Urothelium cell line (cell line): Measurements from ENCODE around the gene TP53TG5.
A peak's percentile ranks its signal among the peaks of the same experiment; 100 is the strongest.

Source experiments
- DNase-seq: peaks from one replicate; pipeline ENCODE4 v3.0.0; 2011; ENCODE audit warnings: low spot score, mixed read lengths
- FAIRE-seq: peaks from 2 replicates; lab custom pipeline; 2011; peaks lifted over from hg19 to GRCh38; lab: Jason Lieb, UNC

TP53TG5 gene

DNA sequence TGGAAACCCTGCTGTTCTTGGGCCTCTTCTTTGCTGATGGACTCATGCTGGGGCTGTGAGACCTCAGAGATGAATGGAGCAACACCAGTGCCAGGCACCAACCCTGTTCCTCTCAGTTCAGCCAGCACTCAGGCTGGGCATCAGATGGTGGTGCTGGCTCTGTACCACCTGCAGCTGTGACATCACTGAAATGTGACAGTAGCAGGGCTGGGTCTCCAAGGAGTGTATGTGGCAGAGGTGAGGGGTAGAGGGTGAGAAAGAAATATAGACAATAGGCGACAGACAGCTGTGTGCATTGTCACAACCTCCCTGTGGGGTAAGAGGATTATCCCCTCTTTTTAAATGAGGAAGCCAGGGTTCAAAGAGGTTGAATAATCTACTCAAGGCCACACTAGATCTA, at the start of gene TP53TG5:
TSS of gene TP53TG5 (minus strand) at position 135 of the 400 bp plus-strand sequence. CDS start at position 46, 89 bp downstream.
- FAIRE-seq (no peak), DNase-seq (no peak)

DNA sequence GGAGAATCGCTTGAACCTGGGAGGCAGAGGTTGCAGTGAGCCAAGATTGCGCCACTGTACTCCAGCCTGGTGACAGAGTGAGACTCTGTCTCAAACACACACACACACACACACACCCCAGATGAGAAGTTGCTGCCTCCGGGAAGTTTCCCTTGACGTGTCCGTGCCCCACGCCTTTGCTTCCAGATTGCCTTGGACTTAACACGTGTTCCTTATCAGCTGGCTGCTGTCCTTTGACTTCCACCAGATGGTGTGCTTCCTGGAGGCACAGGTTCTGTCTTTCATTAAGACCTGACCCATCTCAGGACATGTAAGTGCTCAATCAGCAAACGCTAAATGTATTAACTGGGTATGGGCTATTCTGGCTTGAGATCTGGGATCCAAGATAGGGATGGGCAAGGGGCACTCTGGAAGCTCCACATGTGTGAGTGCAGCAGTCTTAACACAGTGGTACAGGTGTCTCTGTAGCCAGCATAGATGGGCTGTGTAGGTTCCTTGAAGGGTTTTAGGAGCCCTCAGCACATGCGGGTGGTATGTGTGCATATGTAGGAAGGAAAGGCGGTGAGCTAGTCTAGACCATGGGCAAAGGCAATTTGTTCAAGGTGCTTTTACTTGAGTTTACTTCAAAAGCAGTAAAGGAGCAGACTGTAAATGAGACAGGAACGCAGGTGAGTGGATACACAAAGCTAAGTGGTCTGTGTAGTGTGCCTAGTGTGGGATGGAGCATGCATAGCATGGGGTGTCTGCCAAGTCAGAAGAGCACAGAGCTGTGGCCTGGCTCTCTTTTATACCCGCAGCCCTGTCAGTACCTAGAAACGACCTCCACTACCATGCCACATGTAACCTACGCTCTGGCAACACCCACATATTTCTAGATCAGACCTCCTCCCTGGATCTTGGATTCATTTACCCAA, 49.4 kb upstream of the TP53TG5 start:
- no peak for DNase-seq
- no peak for FAIRE-seq

DNA sequence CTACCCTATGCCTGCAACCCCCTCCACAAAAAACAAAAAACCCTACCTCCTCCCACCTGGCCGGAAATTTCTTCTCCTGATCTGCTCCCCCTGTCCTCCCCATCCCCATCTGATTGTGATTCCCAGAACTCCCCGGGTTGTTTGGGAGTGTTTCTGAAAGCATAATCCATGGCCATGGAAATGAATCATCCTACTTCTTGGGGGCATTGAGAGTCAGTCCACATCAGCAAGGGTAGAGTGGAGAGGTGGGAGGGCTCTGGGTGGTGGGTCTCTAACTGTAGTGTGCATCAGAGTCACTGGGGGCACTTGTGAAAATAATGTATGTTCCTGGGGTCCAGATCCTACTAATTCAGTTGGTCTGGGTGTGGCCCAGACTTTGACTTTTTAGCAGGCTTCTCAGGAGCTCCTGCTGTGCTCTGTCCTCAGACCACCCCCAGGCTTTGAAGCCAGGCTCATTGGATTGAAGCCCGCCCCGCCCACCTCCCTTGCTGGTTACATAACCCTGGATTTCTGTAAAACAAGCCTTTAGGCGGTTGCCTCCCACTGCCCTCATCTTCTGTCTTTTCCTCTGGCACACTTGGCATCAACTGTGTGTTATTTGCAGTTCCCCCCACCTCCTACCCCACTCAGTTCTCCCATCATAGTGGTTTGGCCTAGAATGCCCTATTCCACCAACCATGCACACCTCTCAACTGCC, 48.3 kb upstream of the TP53TG5 start:
- no peak for FAIRE-seq
- no peak for DNase-seq

DNA sequence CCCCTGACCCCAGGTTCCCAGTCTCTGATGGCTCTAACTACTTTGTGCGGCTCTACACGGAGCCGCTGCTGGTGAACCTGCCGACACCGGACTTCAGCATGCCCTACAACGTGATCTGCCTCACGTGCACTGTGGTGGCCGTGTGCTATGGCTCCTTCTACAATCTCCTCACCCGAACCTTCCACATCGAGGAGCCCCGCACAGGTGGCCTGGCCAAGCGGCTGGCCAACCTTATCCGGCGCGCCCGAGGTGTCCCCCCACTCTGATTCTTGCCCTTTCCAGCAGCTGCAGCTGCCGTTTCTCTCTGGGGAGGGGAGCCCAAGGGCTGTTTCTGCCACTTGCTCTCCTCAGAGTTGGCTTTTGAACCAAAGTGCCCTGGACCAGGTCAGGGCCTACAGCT, 47.4 kb upstream of the TP53TG5 start:
- FAIRE-seq (no peak), DNase-seq (no peak)

DNA sequence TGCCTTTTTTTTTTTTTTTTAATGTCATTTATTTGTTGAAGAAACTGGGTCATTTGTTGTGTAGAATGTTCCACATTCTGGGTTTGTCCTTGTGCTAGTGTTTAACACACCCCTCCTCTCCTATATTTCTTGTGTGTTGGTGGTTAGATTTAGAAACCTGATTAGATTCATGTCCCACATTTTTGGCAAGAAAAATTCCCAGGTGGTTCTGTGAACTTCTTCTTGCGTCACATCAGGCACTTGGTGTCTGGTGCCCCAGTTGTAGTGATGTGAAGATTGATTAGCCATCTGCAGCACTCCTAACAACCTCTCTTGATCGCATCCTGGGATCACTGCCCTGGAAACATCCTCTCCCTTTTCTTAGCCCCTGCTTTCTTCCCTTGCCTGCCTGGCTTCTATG, 45.6 kb upstream of the TP53TG5 start:
- FAIRE-seq (no peak), DNase-seq (no peak)

DNA sequence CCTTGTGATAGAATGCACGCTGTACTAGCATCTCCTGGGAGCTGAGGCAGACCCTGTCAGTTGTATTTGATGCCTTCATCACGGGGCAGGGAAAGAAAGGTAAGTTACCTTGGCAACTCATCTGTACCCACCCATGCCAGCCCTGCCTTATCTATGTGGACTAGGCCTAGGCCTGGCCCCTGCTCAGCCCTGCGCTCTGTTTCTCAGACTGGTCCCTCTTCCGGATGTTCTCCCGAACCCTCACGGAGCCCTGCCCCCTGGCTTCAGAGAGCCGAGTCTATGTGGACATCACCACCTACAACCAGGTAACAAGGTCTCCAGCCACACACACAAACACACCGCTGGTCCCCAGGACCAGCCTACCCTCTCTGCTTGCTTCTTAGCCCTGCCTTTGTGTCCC, 42.0 kb upstream of the TP53TG5 start:
- FAIRE-seq = no peak
- no peak for DNase-seq

DNA sequence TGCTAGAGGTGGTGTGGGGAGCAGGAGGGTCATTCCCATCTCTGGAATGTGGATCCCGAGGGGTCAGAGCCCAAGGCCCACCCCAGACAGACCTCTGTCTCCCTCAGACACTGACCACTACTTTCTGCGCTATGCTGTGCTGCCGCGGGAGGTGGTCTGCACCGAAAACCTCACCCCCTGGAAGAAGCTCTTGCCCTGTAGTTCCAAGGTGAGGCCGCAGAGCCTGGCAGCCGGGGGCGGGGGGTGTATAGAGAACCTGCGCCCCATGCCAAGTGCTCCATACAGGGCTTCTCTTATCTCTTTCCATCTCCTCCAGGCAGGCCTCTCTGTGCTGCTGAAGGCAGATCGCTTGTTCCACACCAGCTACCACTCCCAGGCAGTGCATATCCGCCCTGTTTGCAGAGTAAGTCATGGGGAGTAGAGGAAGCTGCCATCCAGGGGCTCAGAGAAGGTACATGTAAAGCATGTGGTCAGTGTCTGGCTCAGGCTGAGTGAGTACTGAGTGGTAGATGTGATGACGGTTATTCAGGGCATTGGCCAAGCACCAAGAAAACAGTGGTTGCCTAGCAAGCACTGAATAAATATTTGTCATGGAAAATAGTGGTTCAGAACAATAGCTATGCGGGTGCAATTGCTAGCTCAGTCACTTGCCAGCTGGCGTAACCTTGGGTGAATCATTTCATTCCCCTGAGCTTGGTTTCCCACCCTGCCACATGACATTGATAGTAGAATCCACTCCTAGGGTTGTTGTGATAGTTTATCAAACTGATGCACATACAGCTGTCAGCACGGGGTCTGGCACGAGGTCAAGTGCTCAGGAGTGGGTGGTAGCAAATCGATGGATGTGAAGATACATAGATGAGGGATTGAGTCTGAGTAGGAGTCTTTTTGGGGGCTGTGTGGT, 41.3 kb upstream of the TP53TG5 start:
- peak; percentile 46 for DNase-seq
- FAIRE-seq = no peak

DNA sequence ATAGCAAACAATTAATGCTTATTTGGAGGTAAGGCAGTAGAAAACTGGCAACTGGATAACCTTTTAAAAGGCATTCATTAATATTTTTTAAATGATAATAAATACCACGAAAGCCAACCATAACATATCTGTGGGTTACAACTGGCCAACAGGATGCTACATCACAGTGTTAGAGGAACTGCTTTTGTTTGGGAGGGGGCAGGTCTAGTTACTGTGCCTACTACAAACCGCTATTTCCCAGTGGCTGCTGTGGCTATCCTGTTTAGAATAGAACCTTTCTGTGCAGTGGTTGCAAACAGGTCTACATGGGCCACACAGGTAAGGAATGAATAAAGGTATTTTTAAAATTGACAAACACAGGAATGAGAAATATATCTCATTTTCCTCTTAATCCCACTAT, 38.8 kb upstream of the TP53TG5 start:
- no peak for DNase-seq
- FAIRE-seq = no peak

DNA sequence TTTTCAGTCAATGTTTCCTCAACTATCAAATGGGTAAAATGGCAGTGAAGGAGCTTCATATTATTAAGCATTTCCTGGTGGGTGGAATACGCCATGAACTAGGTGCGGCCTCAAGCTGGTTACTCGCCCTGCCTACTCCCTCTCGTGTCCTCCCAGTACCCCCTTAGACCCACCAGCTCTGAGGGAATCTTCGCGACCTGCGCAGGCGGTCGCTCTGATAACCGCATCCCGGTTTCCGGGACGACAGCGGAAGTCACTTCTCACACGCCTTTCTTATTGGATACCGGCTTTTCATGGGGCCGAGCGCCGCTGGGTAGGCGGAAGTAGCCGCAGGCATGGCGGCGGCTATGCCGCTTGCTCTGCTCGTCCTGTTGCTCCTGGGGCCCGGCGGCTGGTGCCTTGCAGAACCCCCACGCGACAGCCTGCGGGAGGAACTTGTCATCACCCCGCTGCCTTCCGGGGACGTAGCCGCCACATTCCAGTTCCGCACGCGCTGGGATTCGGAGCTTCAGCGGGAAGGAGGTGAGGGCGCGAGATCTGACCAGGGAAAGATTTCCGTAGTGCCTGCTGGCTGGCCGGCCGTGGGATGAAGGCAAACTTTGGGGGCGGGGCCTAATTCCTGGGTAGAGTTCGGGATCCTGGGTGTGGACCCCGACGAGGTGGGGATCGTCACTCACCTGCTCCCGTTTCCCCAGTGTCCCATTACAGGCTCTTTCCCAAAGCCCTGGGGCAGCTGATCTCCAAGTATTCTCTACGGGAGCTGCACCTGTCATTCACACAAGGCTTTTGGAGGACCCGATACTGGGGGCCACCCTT, 37.9 kb upstream of the TP53TG5 start, which contains the start of gene PIGT:
TSS of gene PIGT (plus strand) at position 320 of the 816 bp plus-strand sequence. CDS start at position 336, 16 bp downstream.
- FAIRE-seq (peak; percentile 77), DNase-seq (peak; percentile 97)

DNA sequence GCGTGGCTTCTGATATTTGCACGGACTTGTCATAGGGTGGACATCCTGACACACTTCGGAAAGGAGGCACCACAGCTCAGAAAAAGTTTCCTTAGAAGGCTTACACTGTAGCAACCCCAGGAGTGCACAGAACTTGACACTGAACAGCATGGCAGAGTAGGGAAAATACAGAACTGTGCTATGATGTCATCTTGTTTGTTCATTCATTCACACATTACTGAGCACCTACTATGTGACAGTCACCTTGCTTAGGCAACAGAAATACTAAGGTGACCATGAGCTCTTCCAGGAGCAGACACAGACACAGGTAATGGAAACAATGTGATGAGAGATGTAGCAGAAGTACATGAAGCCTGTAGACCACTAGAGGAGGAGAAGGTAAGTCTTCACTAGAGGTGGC, 35.4 kb upstream of the TP53TG5 start:
- DNase-seq (no peak), FAIRE-seq (peak; percentile 13)

DNA sequence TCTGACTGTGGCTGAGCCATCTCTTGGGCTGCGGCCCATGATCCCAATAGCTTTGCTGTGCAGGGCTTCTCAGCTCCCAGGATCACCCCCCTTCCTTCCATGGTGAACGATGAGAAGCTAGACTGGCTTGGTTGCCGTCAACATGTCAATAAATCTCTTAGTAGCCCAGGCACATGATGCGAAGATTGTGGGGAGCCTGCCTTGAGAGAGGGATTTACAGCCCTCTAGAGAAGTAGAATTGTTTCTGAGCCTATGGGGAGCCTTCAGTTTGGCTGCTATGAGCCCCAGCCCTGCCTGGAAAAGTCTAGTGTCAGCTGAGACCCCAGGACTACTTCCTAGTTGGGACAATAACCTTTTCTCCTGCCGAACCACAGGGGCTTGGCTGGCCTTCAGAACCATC, 34.5 kb upstream of the TP53TG5 start:
- DNase-seq (no peak), FAIRE-seq (no peak)

DNA sequence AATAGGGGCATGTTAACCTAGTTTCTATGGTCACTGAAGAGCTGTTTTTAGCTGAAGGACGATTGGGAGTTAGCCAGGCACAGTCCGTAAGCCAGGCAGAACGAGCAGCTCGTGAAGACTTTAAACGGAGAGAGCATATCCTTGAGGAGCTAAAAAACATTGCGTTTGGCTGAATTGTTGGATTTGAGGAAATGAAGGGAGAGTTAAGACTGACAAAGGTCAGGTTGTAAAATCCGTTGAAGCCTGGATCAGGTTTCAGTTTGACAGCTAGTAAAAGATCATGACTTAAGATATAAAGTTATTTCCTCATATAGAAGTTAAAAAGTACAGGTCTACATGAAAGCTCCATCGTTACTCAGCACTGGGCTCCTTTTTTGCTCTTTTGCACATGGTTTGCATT, 32.8 kb upstream of the TP53TG5 start:
- no peak for FAIRE-seq

DNA sequence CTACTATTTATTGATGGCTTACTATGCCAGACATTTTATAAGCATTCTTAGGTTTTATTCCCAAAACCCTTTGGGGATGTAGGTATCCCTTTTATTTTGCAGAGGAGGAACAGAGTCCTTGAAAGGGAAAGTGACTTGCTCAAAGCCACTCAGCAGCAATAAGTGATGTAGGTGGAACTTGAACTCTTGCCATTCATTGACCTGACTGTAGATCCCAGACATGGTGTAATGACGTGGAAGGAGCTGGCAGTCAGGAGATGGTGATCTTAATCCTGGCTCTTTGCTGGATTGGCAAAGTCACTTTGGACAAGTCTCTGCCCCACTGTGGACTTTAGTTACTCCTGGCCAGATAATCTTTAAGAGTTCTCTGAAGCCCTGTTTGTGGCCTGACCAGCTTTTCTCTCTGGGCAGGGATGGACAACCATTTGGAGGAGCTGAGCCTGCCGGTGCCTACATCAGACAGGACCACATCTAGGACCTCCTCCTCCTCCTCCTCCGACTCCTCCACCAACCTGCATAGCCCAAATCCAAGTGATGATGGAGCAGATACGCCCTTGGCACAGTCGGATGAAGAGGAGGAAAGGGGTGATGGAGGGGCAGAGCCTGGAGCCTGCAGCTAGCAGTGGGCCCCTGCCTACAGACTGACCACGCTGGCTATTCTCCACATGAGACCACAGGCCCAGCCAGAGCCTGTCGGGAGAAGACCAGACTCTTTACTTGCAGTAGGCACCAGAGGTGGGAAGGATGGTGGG, 31.6 kb upstream of the TP53TG5 start:
- FAIRE-seq (no peak), DNase-seq (no peak)

More for the DNA sequence above, 32.8 kb upstream of the TP53TG5 start:
- DNase-seq = no peak

DNA sequence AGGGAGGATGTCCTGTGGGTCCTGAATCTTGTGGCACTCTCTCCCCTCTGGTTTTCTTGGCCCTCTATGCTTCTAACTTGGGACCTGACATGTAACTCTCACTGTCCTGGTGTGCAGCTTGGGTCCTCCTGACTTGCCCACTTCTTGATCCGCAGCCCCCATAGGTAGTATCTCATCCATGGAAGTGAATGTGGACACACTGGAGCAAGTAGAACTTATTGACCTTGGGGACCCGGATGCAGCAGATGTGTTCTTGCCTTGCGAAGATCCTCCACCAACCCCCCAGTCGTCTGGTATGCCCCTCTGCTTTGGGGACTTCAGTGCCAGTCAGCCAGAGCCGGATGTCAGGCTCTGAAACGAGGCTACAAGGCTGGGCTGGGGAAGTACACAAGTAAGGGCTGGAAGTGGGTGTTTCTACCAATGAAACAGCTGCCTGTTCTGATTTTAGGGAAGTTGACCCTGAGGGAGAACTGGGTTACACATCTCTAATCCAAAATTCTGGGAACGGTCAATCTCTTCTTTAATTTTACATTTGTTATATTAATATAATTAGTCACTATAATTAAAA, 30.6 kb upstream of the TP53TG5 start:
- FAIRE-seq (no peak), DNase-seq (no peak)

DNA sequence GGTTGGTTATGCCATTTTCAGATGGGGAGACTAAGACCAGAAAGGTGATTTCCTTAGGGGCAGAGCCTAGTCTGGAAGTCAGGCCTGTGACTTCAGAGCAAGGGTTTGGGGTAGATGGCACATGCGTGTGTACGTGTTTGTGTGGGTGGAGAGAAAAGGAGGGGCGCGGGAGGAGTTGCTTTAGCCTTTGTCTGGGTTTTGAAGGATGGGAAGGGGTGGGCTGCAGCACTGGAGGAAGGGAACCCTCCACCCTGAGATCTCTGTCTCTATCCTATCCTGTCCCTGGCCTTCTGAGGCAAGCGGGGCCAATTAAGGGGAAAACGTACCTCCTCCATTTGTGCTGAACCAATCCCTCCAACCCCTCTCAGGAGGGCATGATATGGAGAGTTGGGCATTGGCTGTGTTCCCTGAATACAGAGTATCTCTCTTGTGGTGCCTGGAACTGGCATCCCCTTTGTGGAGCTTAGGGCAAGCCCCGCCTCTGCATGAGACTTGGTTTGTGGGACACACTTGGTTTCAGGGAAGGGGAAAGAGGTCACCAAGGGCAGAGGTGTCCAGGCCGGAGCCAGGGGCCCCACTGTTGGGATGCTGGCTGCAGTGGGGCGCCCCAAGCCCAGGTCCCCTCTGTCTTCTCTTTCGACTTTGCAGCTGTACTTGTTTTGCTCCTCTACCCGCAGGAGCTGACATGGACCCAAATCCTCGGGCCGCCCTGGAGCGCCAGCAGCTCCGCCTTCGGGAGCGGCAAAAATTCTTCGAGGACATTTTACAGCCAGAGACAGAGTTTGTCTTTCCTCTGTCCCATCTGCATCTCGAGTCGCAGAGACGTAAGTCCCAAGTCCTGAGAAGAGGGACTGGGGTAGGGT, 29.9 kb upstream of the TP53TG5 start, which contains the start of gene DBNDD2:
TSS of gene DBNDD2 (plus strand) at position 507 of the 863 bp plus-strand sequence. CDS start at position 686, 179 bp downstream.
- DNase-seq = no peak
- no peak for FAIRE-seq

DNA sequence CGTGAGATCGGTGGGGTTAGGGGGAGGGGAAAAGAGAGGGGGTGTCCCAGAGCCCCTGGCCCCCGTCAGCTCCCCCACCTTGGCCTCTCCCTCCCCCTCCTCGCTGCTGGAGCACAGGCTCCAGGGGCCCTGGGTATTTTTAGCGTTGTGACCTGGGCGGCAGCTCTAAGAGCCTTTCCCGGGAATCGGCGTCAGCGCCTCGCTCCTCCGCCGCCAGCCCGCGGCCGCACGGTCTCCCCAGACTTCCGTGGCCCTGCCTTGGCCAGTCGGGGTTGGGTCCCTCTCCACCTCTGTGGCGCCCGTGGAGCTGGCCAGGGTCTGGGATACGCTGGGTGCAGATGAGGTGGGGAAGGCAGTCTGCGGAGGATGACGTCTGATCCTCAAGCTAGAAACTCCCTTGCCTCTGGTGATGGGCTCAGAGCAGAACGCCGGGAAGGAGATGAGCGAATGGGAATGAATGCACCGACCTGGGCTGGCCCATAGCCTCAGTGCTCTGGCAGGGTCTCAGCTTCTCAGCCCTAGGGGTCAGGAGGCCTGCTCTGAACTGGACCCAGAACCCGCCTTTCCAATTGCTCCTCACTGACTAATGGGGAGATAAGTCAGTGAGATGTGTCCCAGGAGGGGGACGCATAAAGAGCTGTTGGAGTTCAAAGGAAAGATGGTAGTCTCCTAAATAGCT, 29.1 kb upstream of the TP53TG5 start:
- no peak for FAIRE-seq
- peak; percentile 57 for DNase-seq
